ENCODE data around the gene CLIP1. TPM values are rescaled to one million over a fixed set of nuclear protein-coding genes. Genes with fewer than 3 reads are reported as not detected.

CLIP1 gene
- total and polyA plus RNA-seq, 2 of the 8 experiments (the other 6 are each of a cell fraction or from before 2014, with no cell fraction given), result 19.0 to 27.6 TPM

- H2BK15ac ChIP-seq (ENCODE audit: low read length), result no peak overlapping the region
- H3K56ac ChIP-seq (replicated peaks; ENCODE audit: insufficient read length, low read depth, low read length), result no peak overlapping the region
- H4K20me1 ChIP-seq (replicated peaks in 1 of 2; ENCODE audit: control insufficient read depth in 1 of 2, insufficient read depth in 2 of 2, low read length in 2 of 2), result no peaks in the 10 kb centered on the region
- H4K8ac ChIP-seq (ENCODE audit: extremely low read depth, insufficient read depth, low read length), result no peak overlapping the region
- no peaks in the 10 kb centered on the region for H3K9me3 ChIP-seq (ENCODE audit: insufficient read depth in 2 of 2, low read depth in 1 of 2, low read length in 1 of 2)
- POLR2A ChIA-PET (ENCODE audit: partially characterized antibody), result interaction anchor here (0.6 to 0.9 kb wide), 2 partner anchors 33 to 83 kb away, joined by 3 read pairs; no protein-coding TSS in a partner anchor
- H3K79me1 ChIP-seq (ENCODE audit: low read depth, low read length), result no peaks in the 10 kb centered on the region
- no peak overlapping the region for H3K4me2 ChIP-seq (ENCODE audit: insufficient read depth in 1 of 2, low read depth in 2 of 2, low read length in 2 of 2)
- no peaks in the 10 kb centered on the region for H3K27me3 ChIP-seq (replicated peaks in 1 of 4; ENCODE audit: control insufficient read depth in 3 of 4, extremely low read depth in 1 of 4, insufficient read depth in 3 of 4, low read length in 3 of 4)
- WGBS, 2 experiments (ENCODE audit: extremely low coverage in 1 of 2, insufficient coverage in 1 of 2, insufficient read length in 1 of 2, insufficient replicate concordance in 2 of 2, low coverage in 1 of 2, low lambda C conversion rate in 2 of 2, missing lambda C conversion rate in 1 of 2), result 93% methylated on average over 13 of the region's 15 CpGs; no CpG with 5 or more reads in 1 of the 2 experiments
- H3K23ac ChIP-seq (ENCODE audit: insufficient read length), result no peak overlapping the region
- no peak for FAIRE-seq
- H3K4ac ChIP-seq (replicated peaks; ENCODE audit: insufficient read length, low read depth, low read length), result no peak overlapping the region
- no peak for DNase-seq (ENCODE audit: low read depth in 1 of 2, low spot score in 2 of 2)
- no peak overlapping the region for H3K27ac ChIP-seq (ENCODE audit: low read depth, low read length)
- H4K91ac ChIP-seq (replicated peaks; ENCODE audit: insufficient read length, low read length), result no peak overlapping the region
- no peak overlapping the region for H3K14ac ChIP-seq (ENCODE audit: insufficient read length)
- no peak overlapping the region for H3K9ac ChIP-seq (replicated peaks in 1 of 4; ENCODE audit: extremely low read depth in 1 of 4, low read depth in 3 of 4, low read length in 3 of 4)
- H3K18ac ChIP-seq (ENCODE audit: extremely low read depth, low read length), result no peak overlapping the region
- peaks cover 0 to 2% (median under 1%) of the 10 kb centered on the region in 4 experiments; a peak in 4 of 7 replicates for H3K4me1 ChIP-seq (replicated peaks in 1 of 4; ENCODE audit: control insufficient read depth in 3 of 4, insufficient read depth in 4 of 4, low read length in 3 of 4)
- no peaks in the 10 kb centered on the region for H3K36me3 ChIP-seq (ENCODE audit: control insufficient read depth in 2 of 4, insufficient read depth in 4 of 4, low read length in 3 of 4)
- H2BK5ac ChIP-seq (ENCODE audit: low read depth, low read length), result no peak overlapping the region
- H3K23me2 ChIP-seq (ENCODE audit: low read depth, low read length), result no peaks in the 10 kb centered on the region; the same call in 1 of the 2 replicates
- H3K79me2 ChIP-seq (ENCODE audit: control insufficient read depth in 1 of 2, insufficient read depth in 2 of 2, low read length in 2 of 2), result no peaks in the 10 kb centered on the region
- no peak overlapping the region for H2BK120ac ChIP-seq (replicated peaks; ENCODE audit: low read depth, low read length)
- no peak overlapping the region for H2BK20ac ChIP-seq (ENCODE audit: low read length)
- no peak overlapping the region for H3K4me3 ChIP-seq (ENCODE audit: extremely low read depth in 1 of 4, insufficient read depth in 2 of 4, low read depth in 3 of 4, low read length in 4 of 4)
- H2AFZ ChIP-seq (ENCODE audit: low read length), result no peak overlapping the region
- H2BK12ac ChIP-seq (ENCODE audit: low read depth, low read length), result no peak overlapping the region
- H2AK5ac ChIP-seq (ENCODE audit: low read depth, low read length), result no peak overlapping the region
- no peak overlapping the region for H4K5ac ChIP-seq (ENCODE audit: insufficient read length, low read depth, low read length)
- CTCF ChIA-PET (ENCODE audit: partially characterized antibody), result interaction anchor here (1.6 to 1.8 kb wide), 2 partner anchors 11 to 78 kb away, joined by 6 to 11 read pairs; no protein-coding TSS in a partner anchor
- TF ChIP-seq MAFK (IDR thresholded peaks at IDR 0.05; ENCODE audit: low read depth, low read length) (no peak), BCL11A (IDR thresholded peaks at IDR 0.05; ENCODE audit: low read depth in 2 of 2, low read length in 2 of 2) (no peak), PHF8 (conservative IDR thresholded peaks at IDR 0.05; ENCODE audit: low read depth, low read length) (no peak), CHD1 (IDR thresholded peaks at IDR 0.05; ENCODE audit: low read depth, low read length) (no peak), EGR1 (IDR thresholded peaks at IDR 0.05; ENCODE audit: borderline replicate concordance, low read depth, low read length) (no peak), RNF2 (IDR thresholded peaks at IDR 0.05; ENCODE audit: borderline replicate concordance, low read depth, low read length, missing control alignments, poor library complexity, severe bottlenecking) (no peak), SUZ12 (IDR thresholded peaks at IDR 0.05; ENCODE audit: low read length) (no peak), CREB1 (IDR thresholded peaks at IDR 0.05) (no peak), ASH2L (IDR thresholded peaks at IDR 0.05; ENCODE audit: low read length) (no peak), SP1 (IDR thresholded peaks at IDR 0.05; ENCODE audit: low read depth, low read length) (no peak), TAF7 (optimal IDR thresholded peaks at IDR 0.05; ENCODE audit: borderline replicate concordance, low read depth, low read length) (no peak), CHD2 (IDR thresholded peaks at IDR 0.05; ENCODE audit: low read length) (no peak), SP2 (IDR thresholded peaks at IDR 0.05; ENCODE audit: low read length) (no peak)
- TF ChIP-seq, protein P1, sequence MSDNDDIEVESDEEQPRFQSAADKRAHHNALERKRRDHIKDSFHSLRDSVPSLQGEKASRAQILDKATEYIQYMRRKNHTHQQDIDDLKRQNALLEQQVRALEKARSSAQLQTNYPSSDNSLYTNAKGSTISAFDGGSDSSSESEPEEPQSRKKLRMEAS (IDR thresholded peaks at IDR 0.05), result no peak
Measured at GRCh38 chr12:122394626-122395194, 27.8 kb downstream of the CLIP1 start.

Measured in H1 (cell line).